ENCODE data around the gene PRR18. TPM values are rescaled to one million over a fixed set of nuclear protein-coding genes. Genes with fewer than 3 reads are reported as not detected.

Gene PRR18
- total and polyA plus RNA-seq, 5 donors from 2014 or later = not detected

GRCh38 chr6:166257911-166258318, 50.3 kb downstream of the PRR18 start:
- Mint-ChIP-seq H3K4me3 (peak overlapping the region in 2 of 4 donors; percentile 23 to 81), H3K27ac (peak overlapping the region in 2 of 3 donors; percentile 93 to 100), H3K27me3 (peaks cover 24% of the 10 kb centered on the region), H3K4me1 (peaks cover 20 to 50% (median 32%) of the 10 kb centered on the region in 4 donors), H3K36me3 (no peaks in the 10 kb centered on the region), H3K9me3 (no peaks in the 10 kb centered on the region)
- ATAC-seq (ENCODE audit: low read depth in 2 of 2) = peak; percentile 78
- peak in 2 of 3 donors; percentile 33 to 78 for DNase-seq
- Histone ChIP-seq H3K4me1 (ENCODE audit: control insufficient read depth, insufficient read depth, low read length, poor library complexity, severe bottlenecking) (peaks cover 43% of the 10 kb centered on the region), H3K4me3 (ENCODE audit: low read depth, low read length) (no peak overlapping the region), H3K36me3 (ENCODE audit: control insufficient read depth, insufficient read depth, low read length) (no peaks in the 10 kb centered on the region), H3K27me3 (ENCODE audit: control insufficient read depth, insufficient read depth, low read length) (peaks cover 8% of the 10 kb centered on the region), H3K9me3 (ENCODE audit: control insufficient read depth in 2 of 2, low read length in 2 of 2) (no peaks in the 10 kb centered on the region), H3K27ac (ENCODE audit: insufficient read depth, low read length, poor library complexity, severe bottlenecking) (no peak overlapping the region)

Other genes with a start within 250 kb of the PRR18 start
- not detected for gene TBXT, start 140.5 kb downstream of the PRR18 start, total RNA-seq
- not detected for gene TBXT, start 140.5 kb downstream of the PRR18 start, polyA plus RNA-seq
- gene SFT2D1, start 34.2 kb upstream of the PRR18 start, total RNA-seq = 23.7 TPM
- gene SFT2D1, start 34.2 kb upstream of the PRR18 start, polyA plus RNA-seq = 100 to 1,000 TPM in 3 of 4 donors, 10 to 100 TPM in 1; 75.8 to 109 (median 106) TPM
- 25.7 TPM for gene MPC1, start 74.5 kb upstream of the PRR18 start, total RNA-seq
- 10 to 100 TPM; 70.2 to 92.1 (median 79.2) TPM for gene MPC1, start 74.5 kb upstream of the PRR18 start, polyA plus RNA-seq

Measured in CD4-positive, CD25-positive, alpha-beta regulatory T cell (primary cell).